ENCODE results near the gene U2SURP.
A peak's percentile ranks its signal among the peaks of the same experiment; 100 is the strongest.

Gene U2SURP

DNA sequence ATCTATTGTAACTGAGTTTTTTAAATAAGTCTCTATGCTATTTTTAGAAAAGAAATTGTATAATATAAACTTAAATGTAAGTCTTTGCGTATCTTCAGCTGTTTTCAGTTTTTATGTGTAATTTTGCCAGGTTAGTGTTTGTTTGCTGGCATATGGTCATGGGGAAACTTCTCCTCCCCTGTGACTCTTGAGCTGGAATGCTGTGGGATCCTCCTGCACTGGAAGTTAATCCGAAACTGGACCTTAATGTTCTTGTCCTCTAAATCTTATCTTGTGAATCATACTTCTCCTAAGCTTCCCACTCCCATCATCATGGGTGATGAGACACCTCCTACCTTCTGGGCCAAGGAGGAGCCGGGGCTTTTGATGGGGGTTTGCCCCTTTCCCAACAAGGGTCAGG is 65.8 kb downstream of the U2SURP start:
- Histone ChIP-seq H3K14ac (ENCODE audit: low read length) (no peak overlapping the region), H3K79me1 (ENCODE audit: low read length) (no peaks in the 10 kb centered on the region), H3K23ac (ENCODE audit: low read length) (no peak overlapping the region), H2BK12ac (ENCODE audit: low read length) (no peak overlapping the region), H4K91ac (ENCODE audit: low read depth, low read length) (no peak overlapping the region), H3K18ac (ENCODE audit: low read length) (no peak overlapping the region), H3K9me3 (ENCODE audit: insufficient read depth, low read depth, low read length) (no peaks in the 10 kb centered on the region), H2BK5ac (ENCODE audit: low read depth, low read length, poor library complexity) (no peak overlapping the region), H3K4ac (ENCODE audit: low read depth, low read length) (no peak overlapping the region), H4K12ac (ENCODE audit: low read depth, low read length) (no peak overlapping the region), H3K9ac (ENCODE audit: low read length) (no peak overlapping the region), H3K27me3 (ENCODE audit: insufficient read depth, low read length) (no peaks in the 10 kb centered on the region), H2BK120ac (ENCODE audit: insufficient read depth, low read length, poor library complexity) (no peak overlapping the region), H3K4me3 (ENCODE audit: low read depth, low read length) (no peak overlapping the region), H2AFZ (ENCODE audit: insufficient read depth, low read length, poor library complexity) (no peak overlapping the region), H3K36me3 (ENCODE audit: control insufficient read depth in 1 of 2, insufficient read depth in 2 of 2, low read length in 2 of 2) (no peaks in the 10 kb centered on the region), H4K8ac (ENCODE audit: low read depth, low read length) (no peak overlapping the region), H3K4me1 (ENCODE audit: control insufficient read depth in 1 of 2, insufficient read depth in 2 of 2, low read length in 2 of 2) (no peaks in the 10 kb centered on the region), H3K4me2 (ENCODE audit: low read length) (no peak overlapping the region), H2AK5ac (ENCODE audit: low read length) (no peak overlapping the region), H3K79me2 (ENCODE audit: control insufficient read depth, insufficient read depth, low read length, poor library complexity) (no peaks in the 10 kb centered on the region), H3K27ac (ENCODE audit: low read depth, low read length) (no peak overlapping the region)
- WGBS (ENCODE audit: extremely low coverage, insufficient coverage, insufficient read length) = no CpG with 5 or more reads among the region's 3 CpGs
- DNase-seq = no peak

DNA sequence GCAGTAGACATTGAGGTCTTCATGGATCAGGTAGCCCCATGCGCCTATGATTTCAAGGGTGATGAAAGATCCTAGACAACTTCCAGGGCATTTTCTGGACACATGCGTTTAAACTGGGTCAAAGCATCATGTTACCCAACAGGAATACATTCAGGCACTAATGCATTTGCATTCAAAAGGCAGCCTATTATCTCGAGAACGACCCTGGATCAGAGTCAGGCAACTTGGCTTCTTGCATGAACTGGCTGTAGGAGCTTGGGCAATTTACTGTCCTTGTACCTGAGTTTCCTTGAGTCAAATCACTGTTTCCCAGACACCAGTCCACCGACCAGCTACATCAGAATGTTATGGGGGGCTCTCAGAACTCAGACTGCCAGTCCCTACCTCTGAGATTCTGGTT is 66.7 kb downstream of the U2SURP start:
- no CpG with 5 or more reads among the region's 5 CpGs for WGBS (ENCODE audit: extremely low coverage, insufficient coverage, insufficient read length)

GRCh38 chr3:143070977-143071551 is 69.7 kb downstream of the U2SURP start:
- no peak overlapping the region for H4K8ac ChIP-seq (ENCODE audit: low read depth, low read length)
- no peak overlapping the region for H4K12ac ChIP-seq (ENCODE audit: low read depth, low read length)
- H3K4ac ChIP-seq (ENCODE audit: low read depth, low read length) = no peak overlapping the region
- H2AFZ ChIP-seq (ENCODE audit: insufficient read depth, low read length, poor library complexity) = no peak overlapping the region
- no peak overlapping the region for H4K91ac ChIP-seq (ENCODE audit: low read depth, low read length)
- no peak overlapping the region for H2BK12ac ChIP-seq (ENCODE audit: low read length)
- H3K27me3 ChIP-seq (ENCODE audit: insufficient read depth, low read length) = no peaks in the 10 kb centered on the region
- no peaks in the 10 kb centered on the region for H3K79me1 ChIP-seq (ENCODE audit: low read length)
- no peak overlapping the region for H3K23ac ChIP-seq (ENCODE audit: low read length)
- no peak overlapping the region for H3K14ac ChIP-seq (ENCODE audit: low read length)
- no peak overlapping the region for H3K27ac ChIP-seq (ENCODE audit: low read depth, low read length)
- DNase-seq = peak; percentile 79 to 90
- H3K4me3 ChIP-seq (ENCODE audit: low read depth, low read length) = no peak overlapping the region
- no peak overlapping the region for H3K9ac ChIP-seq (ENCODE audit: low read length)
- no peak overlapping the region for H2BK5ac ChIP-seq (ENCODE audit: low read depth, low read length, poor library complexity)
- no peak overlapping the region for H3K18ac ChIP-seq (ENCODE audit: low read length)
- no peaks in the 10 kb centered on the region for H3K9me3 ChIP-seq (ENCODE audit: insufficient read depth, low read depth, low read length)
- WGBS (ENCODE audit: extremely low coverage, insufficient coverage, insufficient read length) = no CpG with 5 or more reads among the region's 3 CpGs
- H2BK120ac ChIP-seq (ENCODE audit: insufficient read depth, low read length, poor library complexity) = no peak overlapping the region
- H3K4me1 ChIP-seq (ENCODE audit: control insufficient read depth in 1 of 2, insufficient read depth in 2 of 2, low read length in 2 of 2) = no peaks in the 10 kb centered on the region
- no peaks in the 10 kb centered on the region for H3K36me3 ChIP-seq (ENCODE audit: control insufficient read depth in 1 of 2, insufficient read depth in 2 of 2, low read length in 2 of 2)
- H2AK5ac ChIP-seq (ENCODE audit: low read length) = no peak overlapping the region
- no peaks in the 10 kb centered on the region for H3K79me2 ChIP-seq (ENCODE audit: control insufficient read depth, insufficient read depth, low read length, poor library complexity)
- H3K4me2 ChIP-seq (ENCODE audit: low read length) = no peak overlapping the region

More for the DNA sequence above, 66.7 kb downstream of the U2SURP start:
- Histone ChIP-seq H3K9ac (ENCODE audit: low read length) (no peak overlapping the region), H2BK120ac (ENCODE audit: insufficient read depth, low read length, poor library complexity) (no peak overlapping the region), H3K14ac (ENCODE audit: low read length) (no peak overlapping the region), H4K91ac (ENCODE audit: low read depth, low read length) (no peak overlapping the region), H3K4me3 (ENCODE audit: low read depth, low read length) (no peak overlapping the region), H3K4ac (ENCODE audit: low read depth, low read length) (no peak overlapping the region), H3K36me3 (ENCODE audit: control insufficient read depth in 1 of 2, insufficient read depth in 2 of 2, low read length in 2 of 2) (no peaks in the 10 kb centered on the region), H2AFZ (ENCODE audit: insufficient read depth, low read length, poor library complexity) (no peak overlapping the region), H3K27ac (ENCODE audit: low read depth, low read length) (no peak overlapping the region), H3K23ac (ENCODE audit: low read length) (no peak overlapping the region), H3K18ac (ENCODE audit: low read length) (no peak overlapping the region), H3K27me3 (ENCODE audit: insufficient read depth, low read length) (no peaks in the 10 kb centered on the region), H2AK5ac (ENCODE audit: low read length) (no peak overlapping the region), H3K9me3 (ENCODE audit: insufficient read depth, low read depth, low read length) (no peaks in the 10 kb centered on the region), H3K4me1 (ENCODE audit: control insufficient read depth in 1 of 2, insufficient read depth in 2 of 2, low read length in 2 of 2) (no peaks in the 10 kb centered on the region), H4K8ac (ENCODE audit: low read depth, low read length) (no peak overlapping the region), H2BK5ac (ENCODE audit: low read depth, low read length, poor library complexity) (no peak overlapping the region), H3K79me2 (ENCODE audit: control insufficient read depth, insufficient read depth, low read length, poor library complexity) (no peaks in the 10 kb centered on the region), H3K79me1 (ENCODE audit: low read length) (no peaks in the 10 kb centered on the region), H3K4me2 (ENCODE audit: low read length) (no peak overlapping the region), H4K12ac (ENCODE audit: low read depth, low read length) (no peak overlapping the region), H2BK12ac (ENCODE audit: low read length) (no peak overlapping the region)
- DNase-seq = no peak

DNA sequence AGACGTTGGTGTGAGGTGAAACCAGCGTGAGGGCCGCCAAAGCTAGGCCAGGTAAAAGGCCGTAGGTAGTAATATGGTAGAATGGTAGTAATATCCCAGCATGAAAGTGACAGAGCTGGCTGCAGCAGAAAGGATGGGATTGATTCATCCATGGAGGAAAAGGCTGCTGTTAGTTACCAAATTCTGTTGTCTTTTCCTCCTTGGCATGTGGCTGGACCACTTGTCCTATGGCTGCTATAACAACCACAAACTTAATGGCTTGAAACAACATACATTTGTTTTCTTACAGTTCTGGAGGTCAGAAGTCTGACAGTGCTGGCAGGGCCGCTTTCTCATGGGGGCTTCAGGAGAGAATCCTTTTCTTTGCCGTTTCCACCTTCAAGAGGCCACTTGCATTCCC is 70.4 kb downstream of the U2SURP start:
- Histone ChIP-seq H3K4ac (ENCODE audit: low read depth, low read length) (no peak overlapping the region), H3K9me3 (ENCODE audit: insufficient read depth, low read depth, low read length) (no peaks in the 10 kb centered on the region), H4K8ac (ENCODE audit: low read depth, low read length) (no peak overlapping the region)

More for the DNA sequence above, 70.4 kb downstream of the U2SURP start:
- Histone ChIP-seq H3K9ac (ENCODE audit: low read length) (no peak overlapping the region), H3K14ac (ENCODE audit: low read length) (no peak overlapping the region), H3K27me3 (ENCODE audit: insufficient read depth, low read length) (no peaks in the 10 kb centered on the region), H2BK5ac (ENCODE audit: low read depth, low read length, poor library complexity) (no peak overlapping the region), H3K79me2 (ENCODE audit: control insufficient read depth, insufficient read depth, low read length, poor library complexity) (no peaks in the 10 kb centered on the region), H4K91ac (ENCODE audit: low read depth, low read length) (no peak overlapping the region), H3K36me3 (ENCODE audit: control insufficient read depth in 1 of 2, insufficient read depth in 2 of 2, low read length in 2 of 2) (no peaks in the 10 kb centered on the region), H2AK5ac (ENCODE audit: low read length) (no peak overlapping the region), H3K4me1 (ENCODE audit: control insufficient read depth in 1 of 2, insufficient read depth in 2 of 2, low read length in 2 of 2) (no peaks in the 10 kb centered on the region), H2AFZ (ENCODE audit: insufficient read depth, low read length, poor library complexity) (no peak overlapping the region), H3K18ac (ENCODE audit: low read length) (no peak overlapping the region), H2BK12ac (ENCODE audit: low read length) (no peak overlapping the region), H4K12ac (ENCODE audit: low read depth, low read length) (no peak overlapping the region), H3K79me1 (ENCODE audit: low read length) (no peaks in the 10 kb centered on the region), H3K27ac (ENCODE audit: low read depth, low read length) (no peak overlapping the region), H3K4me2 (ENCODE audit: low read length) (no peak overlapping the region), H2BK120ac (ENCODE audit: insufficient read depth, low read length, poor library complexity) (no peak overlapping the region), H3K4me3 (ENCODE audit: low read depth, low read length) (no peak overlapping the region), H3K23ac (ENCODE audit: low read length) (no peak overlapping the region)
- WGBS (ENCODE audit: extremely low coverage, insufficient coverage, insufficient read length) = no CpG with 5 or more reads among the region's 6 CpGs
- DNase-seq = peak; percentile 10 to 56
